Stimulated activated CD8-positive, alpha-beta memory T cell treated with anti-CD3 and anti-CD28 coated beads, Interleukin-7, amount 100 ng/mL, for 48 hours (primary cell): ENCODE measurements around the gene COX7A2L.
"Not testable (repeated sequence)": the region's sequence is repeated elsewhere in the genome, so short reads cannot be mapped to it uniquely, and the experiment has no call there.

Source experiments
- DNase-seq, 2 donors: peaks; one replicate each; pipeline ENCODE4 v3.0.0-alpha.2; 2020; ENCODE audit warnings: low read depth in 1 of 2; ENCODE audit errors: extremely low read depth in 1 of 2

Gene COX7A2L

GRCh38 chr2:42360890-42361727 lies at the start of gene COX7A2L:
Gene COX7A2L, minus strand, starts transcription at chr2:42361217. Its CDS starts 56 bp downstream, at chr2:42361161.
- DNase-seq = peak; percentile 90 to 91

- no peak for DNase-seq
These were observed 47.0 kb upstream of the COX7A2L start for GRCh38 chr2:42408009-42408408.

GRCh38 chr2:42407476-42407875 lies 46.5 kb upstream of the COX7A2L start:
- no peak for DNase-seq

- no peak for DNase-seq
These were observed 43.7 kb upstream of the COX7A2L start for GRCh38 chr2:42404676-42405075.

GRCh38 chr2:42401773-42402172 lies 40.8 kb upstream of the COX7A2L start:
- DNase-seq = no peak

- DNase-seq = not testable (repeated sequence)
These were observed 37.0 kb upstream of the COX7A2L start for GRCh38 chr2:42398052-42398451.

GRCh38 chr2:42393320-42393719 lies 32.3 kb upstream of the COX7A2L start:
- not testable (repeated sequence) for DNase-seq

- no peak for DNase-seq
These were observed 31.2 kb upstream of the COX7A2L start for GRCh38 chr2:42392191-42392590.

- no peak for DNase-seq
These were observed 29.5 kb upstream of the COX7A2L start for GRCh38 chr2:42390401-42390969.

- no peak for DNase-seq
These were observed 25.7 kb upstream of the COX7A2L start for GRCh38 chr2:42386682-42387081.

- no peak for DNase-seq
These were observed 24.2 kb upstream of the COX7A2L start for GRCh38 chr2:42385225-42385624.

GRCh38 chr2:42383855-42384530 lies 23.0 kb upstream of the COX7A2L start:
- no peak for DNase-seq

- no peak for DNase-seq
These were observed 21.1 kb upstream of the COX7A2L start for GRCh38 chr2:42382144-42382543.

GRCh38 chr2:42380026-42380425 lies 19.0 kb upstream of the COX7A2L start:
- DNase-seq = not testable (repeated sequence)

- no peak for DNase-seq
These were observed 17.4 kb upstream of the COX7A2L start for GRCh38 chr2:42378415-42378814.

- DNase-seq = no peak
These were observed 15.7 kb upstream of the COX7A2L start for GRCh38 chr2:42376758-42377157.

- DNase-seq = no peak
These were observed 11.6 kb upstream of the COX7A2L start for GRCh38 chr2:42372474-42373200.

- DNase-seq = no peak
These were observed 10.8 kb upstream of the COX7A2L start for GRCh38 chr2:42371611-42372473.

- no peak for DNase-seq
These were observed 8.7 kb upstream of the COX7A2L start for GRCh38 chr2:42369532-42370229.
